ENCODE results near the gene NHEJ1.

The NHEJ1 gene

DNA sequence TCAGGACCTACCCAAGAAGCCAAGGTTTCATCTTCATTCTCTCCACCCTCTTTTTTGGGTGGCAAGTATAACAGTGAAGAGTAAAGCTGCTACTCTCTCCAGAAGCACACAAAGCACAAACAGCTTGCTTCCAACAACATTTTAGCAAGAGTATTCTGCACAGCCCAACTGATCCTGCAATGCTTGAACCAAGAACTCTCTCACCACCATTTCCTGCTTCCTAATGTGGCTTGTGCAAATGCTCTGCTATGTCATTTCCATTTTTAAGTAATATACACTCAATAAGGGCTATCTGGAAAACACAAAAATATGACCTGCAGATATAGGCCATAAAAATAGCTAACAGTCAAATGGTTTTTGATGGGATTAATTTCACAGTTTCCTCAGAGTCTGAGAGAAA is 75.8 kb downstream of the NHEJ1 start:
- DNase-seq: no peak

DNA sequence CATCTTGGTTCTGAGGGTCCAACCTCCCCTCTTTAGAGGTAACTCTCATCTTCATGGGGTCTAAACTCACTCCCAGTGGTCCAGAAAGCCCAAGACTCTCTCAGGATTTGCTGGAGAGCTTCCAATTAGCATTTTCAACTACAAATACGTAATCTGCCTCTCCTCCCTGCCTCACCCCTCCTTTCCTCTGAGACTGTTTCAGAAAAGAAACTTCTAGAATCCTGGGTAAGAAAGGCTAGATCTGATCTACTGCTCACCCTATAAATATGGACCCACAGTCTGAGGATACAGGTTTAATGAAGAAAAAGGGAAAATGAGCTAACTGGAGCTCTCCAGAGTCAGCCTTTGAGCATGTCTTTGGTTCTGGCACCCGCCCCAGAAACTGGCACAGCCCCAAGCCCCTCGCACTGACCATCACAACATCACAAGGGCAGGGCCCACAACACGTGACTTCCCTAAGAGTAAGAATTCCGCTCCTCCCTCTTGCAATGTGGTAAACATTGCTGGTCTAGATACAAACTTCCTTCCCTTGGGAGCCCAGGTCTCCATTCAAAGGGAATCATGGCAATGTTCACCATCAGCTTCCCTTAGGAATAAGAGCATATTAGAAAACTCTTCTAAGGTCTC is 78.2 kb downstream of the NHEJ1 start:
- DNase-seq: no peak

DNA sequence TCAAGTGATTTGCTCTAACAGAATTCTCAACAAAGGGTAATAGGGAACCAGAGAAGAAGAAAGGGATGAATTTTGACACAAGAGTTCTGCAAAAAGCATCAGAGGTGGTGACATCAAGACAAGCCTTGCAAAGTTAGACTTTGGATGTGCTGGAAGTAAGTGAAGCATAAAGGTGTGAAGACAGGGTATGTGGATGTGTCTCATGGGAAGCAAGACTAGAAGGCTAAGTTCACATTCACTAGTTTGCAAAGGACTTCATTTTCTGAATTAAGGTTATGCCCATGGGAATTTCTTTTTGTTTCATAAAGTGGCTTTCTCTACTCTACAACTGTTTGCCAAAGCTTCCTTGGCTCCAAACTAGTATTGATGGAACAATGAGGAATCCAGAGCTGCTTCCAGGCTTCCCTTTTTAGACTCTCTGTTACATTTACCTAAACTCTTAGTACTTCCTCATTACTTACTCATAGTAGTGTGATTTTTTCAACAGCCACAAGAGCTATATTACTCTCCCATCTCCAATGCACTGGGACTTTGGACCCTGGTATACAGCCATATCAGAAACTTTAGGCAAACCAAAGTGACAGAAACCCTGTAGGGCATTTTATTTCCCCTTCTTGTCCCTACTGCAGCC is 78.8 kb downstream of the NHEJ1 start:
- DNase-seq: no peak

DNA sequence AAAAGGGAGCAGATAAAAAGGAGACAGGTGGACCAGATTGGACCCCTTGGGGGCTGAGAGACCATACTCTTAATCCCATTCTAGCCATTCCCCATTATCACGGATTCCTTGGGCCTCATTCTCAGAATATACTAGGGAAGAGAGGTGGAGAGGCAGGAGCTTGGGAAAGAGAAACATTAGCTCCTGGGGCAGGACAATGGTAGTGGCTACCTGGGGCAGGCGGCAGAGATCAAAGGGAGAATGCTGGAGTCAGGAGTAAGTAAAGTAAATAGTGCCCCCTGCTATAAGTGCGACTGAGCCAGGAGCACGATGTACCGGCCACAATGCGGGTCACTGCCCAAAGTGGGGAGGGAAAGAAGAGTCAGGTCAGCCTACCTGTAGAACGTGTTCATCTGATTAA is 79.5 kb downstream of the NHEJ1 start:
- no peak for DNase-seq

DNA sequence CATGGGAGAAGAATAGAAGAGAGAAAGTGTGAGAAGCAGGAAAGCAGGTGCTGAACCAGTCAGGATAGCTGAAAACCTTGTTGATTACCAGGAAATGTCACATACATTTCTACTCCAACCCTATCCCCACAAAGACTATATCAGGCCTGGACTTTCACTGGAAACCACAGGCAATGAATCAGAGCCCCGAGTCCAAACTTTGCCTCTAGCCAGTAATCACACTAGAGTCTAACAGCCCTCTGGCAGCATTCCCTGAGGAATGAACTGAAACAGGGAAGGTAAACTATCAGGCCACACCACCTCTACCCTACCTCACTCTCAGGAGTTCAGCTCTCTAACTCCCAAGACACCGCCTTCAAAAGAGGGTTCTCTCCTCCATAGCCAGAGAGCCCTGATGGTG is 81.2 kb downstream of the NHEJ1 start:
- no peak for DNase-seq

DNA sequence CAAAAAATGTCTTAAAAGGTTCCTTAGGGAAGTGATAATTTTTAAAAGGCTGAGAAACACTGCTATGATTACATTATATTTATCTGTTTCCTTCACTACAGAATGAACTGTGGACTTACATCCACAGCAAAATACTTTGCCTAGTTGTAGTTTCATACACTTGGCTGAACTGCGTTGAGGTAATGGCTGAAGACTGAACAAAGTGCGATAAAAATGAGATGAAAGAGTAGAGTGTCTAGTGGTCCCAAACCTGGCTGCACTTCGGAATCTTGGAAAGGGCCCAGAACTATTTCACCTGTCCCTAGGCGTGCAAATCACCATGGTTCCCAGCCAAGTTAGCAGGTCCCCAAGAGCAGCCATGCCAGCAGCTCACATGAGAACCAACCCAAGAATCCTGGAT is 81.7 kb downstream of the NHEJ1 start:
- no peak for DNase-seq

DNA sequence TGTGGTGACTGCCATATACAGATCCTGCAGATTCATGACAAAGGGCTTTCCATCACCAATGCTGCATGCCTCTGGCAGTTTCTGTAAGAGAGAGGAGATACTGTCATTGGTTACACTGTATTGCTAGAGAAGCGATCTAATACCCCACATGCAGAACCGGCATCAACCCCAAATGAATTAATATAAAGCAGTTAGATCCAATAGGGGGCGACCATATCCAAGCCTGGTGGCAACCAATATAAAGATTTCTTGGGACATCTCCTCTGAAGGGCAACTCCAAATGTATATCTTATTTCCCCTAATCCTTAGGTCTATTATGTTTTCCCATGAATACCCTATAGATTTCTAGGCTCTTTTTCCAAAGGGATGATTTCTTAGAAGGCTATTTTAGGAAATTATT is 82.5 kb downstream of the NHEJ1 start:
- no peak for DNase-seq

DNA sequence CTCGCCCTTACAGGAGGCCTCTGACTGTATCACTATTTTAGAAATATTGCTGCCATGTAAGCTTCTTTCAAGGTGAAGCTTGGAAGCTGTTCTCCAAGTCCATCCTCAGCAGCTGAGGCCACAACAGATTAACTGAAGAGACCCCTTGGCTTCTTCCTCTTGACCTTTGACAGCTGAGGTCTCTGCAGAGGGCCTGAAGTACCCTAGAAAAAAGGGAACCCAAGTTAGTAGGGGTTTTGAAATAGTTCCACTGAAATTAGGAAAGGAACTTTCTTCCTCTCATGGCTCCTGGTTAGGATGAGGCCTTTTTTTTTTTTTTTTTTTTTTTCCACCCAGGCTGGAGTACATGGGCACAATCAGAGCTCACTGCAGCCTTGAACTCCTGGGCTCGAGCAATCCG is 84.4 kb downstream of the NHEJ1 start:
- DNase-seq: no peak

DNA sequence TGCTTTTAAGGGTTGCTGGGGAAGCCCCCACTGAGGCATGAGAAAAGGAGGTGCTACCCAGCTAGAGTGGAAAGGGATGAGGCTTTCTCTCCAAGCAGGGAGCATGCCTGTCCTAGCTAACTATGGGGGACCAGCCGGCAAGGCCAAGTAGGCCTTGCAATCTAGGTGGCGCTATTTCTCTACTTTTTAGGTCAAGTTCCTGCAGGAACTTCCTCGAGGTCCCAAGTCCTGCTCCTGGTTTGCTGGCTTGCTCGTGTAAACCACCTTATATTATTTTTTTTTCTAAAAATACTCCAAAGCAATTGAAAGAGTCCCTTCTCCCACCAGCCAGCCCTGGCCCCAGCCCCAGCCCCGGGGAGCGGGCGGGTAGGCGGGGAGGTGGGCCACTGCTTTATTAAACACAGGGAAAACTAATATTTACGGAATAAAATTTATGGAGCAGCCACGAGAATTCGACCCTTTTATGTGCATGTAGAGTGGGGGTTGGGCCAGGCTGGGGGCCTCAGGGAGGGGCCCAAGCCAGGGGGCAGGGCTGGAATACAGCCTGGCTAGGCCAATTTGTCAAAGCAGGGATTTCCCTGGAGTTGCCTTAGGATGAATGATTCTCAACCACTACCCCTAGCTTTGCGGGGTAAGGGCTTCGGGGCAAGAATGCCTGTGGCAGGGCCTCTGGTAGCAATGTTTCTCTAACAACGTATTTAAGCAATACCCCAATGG is 87.0 kb downstream of the NHEJ1 start:
- no peak for DNase-seq

DNA sequence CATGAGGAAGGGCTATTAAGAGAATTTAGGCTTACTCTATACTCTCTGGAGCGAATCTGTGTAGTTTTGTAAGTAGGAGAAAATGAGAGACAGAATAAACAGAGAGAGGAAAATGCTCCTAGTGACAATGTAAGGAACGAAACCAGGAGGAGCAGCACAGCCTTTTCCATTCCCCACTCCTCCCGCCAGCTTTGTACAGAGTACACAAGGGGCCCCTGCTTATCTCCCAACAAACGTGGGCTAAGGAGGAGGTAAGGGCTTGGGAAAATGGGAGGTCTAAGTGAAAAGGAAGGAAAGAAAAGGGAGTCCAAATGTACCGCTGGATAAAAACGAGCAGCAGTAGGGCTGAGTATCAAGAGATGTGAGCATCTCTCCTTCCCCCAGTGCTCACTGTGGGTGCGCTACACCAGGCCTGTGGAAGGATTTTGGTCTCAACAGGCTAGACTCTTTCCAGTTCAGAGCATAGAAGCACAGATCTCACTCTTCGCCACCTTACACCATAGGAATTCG is 87.8 kb downstream of the NHEJ1 start:
- no peak for DNase-seq

DNA sequence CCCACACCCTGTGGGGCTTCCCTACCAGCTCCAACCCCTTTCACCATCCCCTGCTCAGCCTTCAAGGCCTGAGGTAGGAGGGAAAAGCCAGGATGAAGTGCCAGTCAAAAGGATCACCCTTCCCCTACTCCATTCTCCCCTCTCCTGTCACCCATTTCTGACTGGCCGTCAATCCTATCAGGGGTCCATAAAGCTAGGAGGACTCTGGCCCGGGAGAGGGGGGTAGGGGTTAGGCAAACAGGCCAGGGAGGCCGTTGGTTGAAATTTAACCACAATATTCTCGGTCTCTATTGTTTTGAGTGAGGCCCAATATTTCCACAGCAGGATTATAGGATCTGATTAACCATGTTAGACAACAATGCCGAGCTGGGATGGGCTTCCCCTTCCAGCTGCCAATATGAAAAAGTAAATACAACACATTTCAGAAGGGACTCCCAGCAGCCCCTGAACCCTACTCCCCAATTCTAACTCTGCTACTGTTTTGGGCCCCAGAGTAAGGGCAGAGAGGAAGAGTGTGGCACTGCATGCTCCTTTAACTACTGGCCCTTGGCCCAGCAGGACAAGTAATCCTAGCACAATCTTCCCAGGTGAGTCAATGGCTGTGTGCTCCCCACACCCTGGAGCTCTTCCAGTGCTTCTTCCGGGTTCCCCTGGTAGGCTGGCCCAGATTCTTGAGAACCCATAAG is 89.3 kb downstream of the NHEJ1 start:
- DNase-seq: no peak

DNA sequence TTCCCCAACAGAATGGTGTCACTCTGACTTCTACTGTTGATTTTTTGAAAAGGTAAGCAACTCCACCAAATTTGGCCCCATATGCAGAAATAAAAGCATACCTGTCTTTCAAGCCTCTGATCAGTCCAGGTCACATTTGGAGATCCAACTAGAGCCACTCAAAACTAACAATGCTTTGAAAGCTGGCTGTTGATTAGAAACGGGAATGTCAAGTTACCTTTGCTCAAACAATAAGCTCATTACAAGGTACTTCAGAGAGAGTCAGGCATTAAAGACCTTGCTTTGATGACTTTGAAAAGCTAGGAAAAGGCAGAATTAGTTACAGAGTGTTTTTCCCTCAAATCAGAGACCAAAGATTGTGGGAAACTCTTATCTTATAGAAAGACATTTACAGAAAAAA is 95.1 kb downstream of the NHEJ1 start:
- DNase-seq: no peak

DNA sequence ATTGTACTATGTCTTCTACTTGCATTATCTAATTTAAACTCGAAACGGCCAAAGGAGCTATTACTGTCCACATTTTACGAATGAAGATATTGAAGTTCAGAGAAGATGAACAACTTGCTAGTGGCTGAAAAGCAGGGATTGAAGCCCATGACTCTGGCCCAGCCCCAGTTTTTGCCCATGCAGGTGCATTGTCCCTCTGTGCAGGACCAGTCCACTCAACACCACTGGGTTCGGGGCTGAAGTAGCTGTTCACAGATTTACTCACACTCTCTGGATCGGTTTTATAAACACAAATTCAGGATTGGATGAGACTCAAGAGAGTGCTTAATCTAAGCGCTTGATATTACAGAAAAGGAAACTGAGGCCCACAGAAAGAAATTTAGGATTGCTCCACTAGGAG is 98.5 kb downstream of the NHEJ1 start:
- DNase-seq: no peak

DNA sequence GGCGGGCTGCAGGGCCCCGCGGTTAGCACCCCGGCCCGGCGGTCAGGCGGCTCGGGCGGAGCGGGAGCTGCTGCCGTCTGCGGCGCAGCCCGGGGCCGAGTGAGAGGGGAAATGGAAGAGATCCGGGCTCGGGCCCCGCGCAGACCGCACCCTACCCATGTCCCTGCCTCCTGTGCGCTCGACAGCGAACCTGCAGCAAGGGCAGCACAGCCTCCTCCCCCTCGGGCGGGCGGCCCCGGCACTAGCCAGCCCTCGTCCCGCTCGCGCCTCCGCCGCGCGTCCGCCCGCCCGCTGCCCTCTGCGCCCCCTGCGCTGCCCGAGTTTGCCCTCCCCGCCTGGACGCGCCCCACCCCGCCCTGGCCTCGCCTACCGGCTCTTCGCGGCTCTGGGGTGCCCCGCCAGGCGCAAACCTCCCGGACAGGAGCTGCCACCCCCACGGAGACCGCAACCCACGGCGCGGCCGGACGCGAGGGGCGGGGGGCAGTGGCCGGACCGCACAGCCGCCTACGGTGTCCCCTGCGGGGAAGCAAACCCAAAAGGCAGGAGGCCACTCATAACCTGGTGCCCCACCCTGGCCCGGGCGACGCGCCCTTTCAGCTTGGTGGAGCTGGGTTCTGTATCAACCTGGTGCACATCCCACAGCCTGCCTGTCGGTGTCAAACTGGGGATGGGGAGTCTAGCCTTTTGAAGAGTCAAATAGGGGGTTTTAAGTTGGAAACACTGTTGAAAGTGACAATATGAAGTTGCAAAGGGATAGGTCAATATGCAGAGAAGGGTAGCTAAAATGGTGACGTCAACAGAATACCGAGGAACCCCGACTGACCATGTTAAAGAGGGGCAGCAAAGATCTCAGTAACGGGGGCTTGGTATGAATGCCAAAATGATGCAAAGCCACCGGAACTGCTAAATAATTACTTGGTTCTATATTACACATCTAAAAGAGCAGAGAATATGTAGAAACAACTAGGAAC is 99.5 kb downstream of the NHEJ1 start, which contains the start of gene IHH:
TSS of gene IHH (minus strand) at position 101 of the 971 bp plus-strand sequence. CDS start 454 bp downstream, outside the sequence.
- DNase-seq: no peak

DNA sequence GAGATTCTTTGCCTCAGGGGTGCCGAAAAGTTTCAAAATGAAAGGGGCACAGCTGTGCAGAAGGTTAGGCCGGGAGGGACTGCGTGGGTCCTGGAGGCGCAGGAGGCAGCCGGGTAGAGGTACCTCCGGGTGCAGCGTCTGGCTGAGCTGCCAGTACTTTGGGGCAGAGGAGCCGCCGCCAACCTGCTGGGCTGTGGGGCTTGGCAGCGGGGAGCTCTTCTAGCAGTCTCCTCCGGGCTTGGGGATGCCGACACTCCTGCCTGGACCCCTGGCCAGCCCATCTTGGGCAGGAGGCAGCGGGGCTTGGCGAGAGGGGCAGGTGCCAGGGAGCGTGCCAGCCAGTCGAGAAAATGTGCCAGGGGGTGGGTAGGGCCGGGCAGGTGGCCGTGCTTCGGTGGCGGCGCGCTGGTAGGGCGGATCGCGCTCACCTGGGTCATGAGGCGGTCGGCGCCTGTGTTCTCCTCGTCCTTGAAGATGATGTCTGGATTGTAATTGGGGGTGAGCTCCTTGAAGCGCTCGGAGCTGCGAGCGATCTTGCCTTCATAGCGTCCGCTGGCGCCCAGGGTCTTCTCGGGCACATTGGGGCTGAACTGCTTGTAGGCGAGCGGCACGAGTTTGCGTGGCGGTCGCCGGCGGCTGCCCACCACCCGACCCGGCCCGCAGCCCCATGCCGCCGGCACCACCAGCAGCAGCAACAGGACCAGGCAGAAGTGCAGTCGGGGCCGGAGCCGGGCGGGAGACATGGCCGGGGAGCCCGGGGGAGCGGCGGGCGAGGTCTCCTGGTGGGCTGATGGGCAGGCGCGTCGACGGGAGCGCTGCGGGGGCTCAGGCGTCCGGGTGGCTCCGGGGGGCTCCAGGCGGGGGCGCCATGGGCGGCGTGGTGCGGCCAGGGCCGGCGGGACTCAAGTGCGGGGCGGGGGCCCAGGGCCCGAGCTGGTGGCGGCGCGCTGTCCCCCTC is 100.6 kb downstream of the NHEJ1 start:
- DNase-seq: no peak

DNA sequence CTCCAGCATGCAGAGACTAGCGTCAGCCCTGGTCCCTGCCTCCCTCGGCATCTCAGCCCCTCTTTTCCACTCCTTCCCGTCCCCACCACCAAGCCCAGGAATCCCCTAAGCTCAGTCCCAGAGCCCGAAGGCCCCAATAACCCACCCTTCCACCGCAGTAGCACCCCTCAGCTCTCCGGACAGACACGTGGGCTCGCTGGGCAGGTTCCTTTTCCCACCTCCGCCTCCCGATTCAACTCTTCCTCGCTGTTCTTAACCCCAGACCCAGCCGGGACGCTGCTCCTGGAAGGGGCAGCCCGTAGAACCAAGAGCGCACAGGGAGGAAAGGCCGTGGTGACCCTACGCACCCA is 101.3 kb downstream of the NHEJ1 start:
- no peak for DNase-seq

DNA sequence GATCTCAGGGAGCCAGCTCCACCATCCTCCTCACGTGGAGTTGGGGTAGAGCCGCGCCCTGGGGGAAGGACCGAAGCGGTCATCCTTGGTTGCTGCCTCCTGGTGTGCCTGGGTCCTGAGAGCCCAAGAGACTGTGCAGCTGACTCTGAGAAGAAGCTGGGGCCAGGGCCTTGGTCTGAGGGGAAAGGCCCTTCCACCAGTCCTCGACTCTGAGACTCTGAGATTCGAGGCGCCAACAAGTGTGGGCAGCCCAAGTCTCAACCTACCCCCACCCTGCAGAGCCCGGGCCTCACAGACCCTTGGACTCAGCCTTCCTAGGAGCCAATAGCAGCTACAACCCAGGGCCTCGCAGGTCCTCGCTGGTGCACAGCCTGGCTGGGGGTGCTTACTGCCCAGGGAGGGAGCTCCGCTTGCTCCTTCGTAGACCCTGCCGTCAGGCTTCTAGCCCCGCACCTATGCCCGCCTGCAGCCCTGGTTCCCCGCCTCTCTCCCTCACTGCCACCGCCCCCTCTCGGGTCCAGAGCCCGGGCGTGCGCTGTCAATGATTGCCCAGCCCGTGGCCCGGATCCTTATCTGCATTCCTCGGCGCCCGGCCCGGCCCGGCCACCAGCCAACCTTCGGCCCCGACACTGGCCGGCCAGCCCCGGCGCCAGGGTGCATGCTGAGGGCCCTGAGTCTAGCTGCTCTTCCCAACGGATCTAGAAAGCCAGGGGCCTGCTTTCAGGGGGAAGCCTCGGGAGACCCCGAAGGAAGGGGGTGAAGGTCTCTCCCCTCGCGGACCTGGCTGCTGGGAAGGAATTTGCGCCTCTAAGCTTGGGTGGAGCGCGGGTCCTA is 101.9 kb downstream of the NHEJ1 start:
- DNase-seq: no peak

DNA sequence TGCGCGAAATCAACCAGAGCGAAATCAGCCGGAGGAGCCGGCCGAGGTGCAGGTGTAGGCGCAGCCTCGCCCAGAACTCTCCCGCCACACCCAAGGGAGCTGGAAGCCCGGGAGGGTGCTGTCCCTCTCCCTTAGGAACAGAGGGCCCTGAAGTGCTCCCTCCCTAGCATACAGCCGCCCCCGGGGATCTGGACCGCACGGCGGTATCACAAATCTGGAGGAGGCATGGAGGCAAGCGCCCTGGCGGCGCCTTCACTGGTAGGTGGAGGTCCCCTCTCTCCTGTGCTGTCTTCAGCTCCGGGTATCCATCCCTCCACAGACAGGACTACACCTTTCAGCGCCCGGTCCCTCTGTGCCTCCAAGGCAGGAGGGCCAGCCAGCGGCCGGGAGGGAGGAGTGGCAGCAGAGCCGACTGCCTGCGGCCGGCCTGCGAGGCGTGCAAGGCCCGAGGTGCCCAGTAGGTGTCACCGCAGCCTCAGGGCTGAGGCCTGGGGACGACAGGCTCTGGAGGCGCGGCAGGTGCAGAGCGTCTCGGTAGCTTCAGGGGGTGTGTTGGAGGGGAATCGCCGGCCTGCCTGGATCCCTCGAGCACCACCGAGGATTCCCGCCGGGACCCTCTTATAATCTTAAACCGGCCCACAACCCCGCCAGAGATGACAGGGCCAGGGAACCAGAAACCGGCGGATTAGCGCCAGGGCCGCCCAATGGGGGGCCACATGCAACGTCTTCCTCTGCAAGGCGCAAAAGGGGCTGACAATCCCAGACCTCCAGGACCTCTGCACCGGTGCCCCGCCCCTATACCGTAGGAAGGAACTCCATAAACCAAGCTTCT is 102.7 kb downstream of the NHEJ1 start:
- peak; percentile 62 for DNase-seq
